Adrenal gland (tissue), 12 donors: ENCODE data around the gene LDHAL6A. TPM values are rescaled to one million over a fixed set of nuclear protein-coding genes. Genes with fewer than 3 reads are reported as not detected.

Experiments
- DNase-seq, 7 donors: peaks; one replicate each; pipeline ENCODE4 v3.0.0-alpha.2; 2019 to 2020
- H3K27ac ChIP-seq, 5 donors: fragments of 200-600 bp; sonication (generic) in 4 of 5; 1 replicate in 3 of 5; 2 replicates in 2 of 5; pipeline versions ENCODE4 v1.5.1 to v1.8.0; 2016 to 2020; ENCODE audit warnings: mild to moderate bottlenecking in 1 of 5
- H3K27me3 ChIP-seq: fragments of 200-600 bp; 2 replicates; pipeline ENCODE4 v1.8.0; 2021
- H3K36me3 ChIP-seq, 2 donors: fragments of 200-600 bp; replicated peaks in 1 of 2; 1 replicate in 1 of 2; 2 replicates in 1 of 2; pipeline versions ENCODE4 v1.5.1 to v1.8.0; 2018 to 2022
- H3K4me1 ChIP-seq, 2 donors: fragments of 200-600 bp; replicated peaks in 1 of 2; 1 replicate in 1 of 2; 2 replicates in 1 of 2; pipeline versions ENCODE4 v1.5.1 to v1.8.0; 2018 to 2021
- H3K4me3 ChIP-seq, 4 donors: fragments of 200-600 bp; sonication (generic) in 3 of 4; one replicate each; pipeline ENCODE4 v1.5.1; 2016 to 2018
- H3K9me3 ChIP-seq, 3 donors: fragments of 200-600 bp; sonication (generic) in 1 of 3; replicated peaks in 1 of 3; 1 replicate in 2 of 3; 2 replicates in 1 of 3; pipeline versions ENCODE4 v1.5.1 to v1.8.0; 2016 to 2021
- CTCF ChIP-seq, 6 experiments: fragments of 450-650 bp in 4 of 6; fragments of 200-600 bp in 2 of 6; sonication (generic) in 1 of 6; IDR thresholded peaks; 1 replicate in 5 of 6; 2 replicates in 1 of 6; pipeline versions ENCODE4 v1.5.1 to v1.8.0; 2016 to 2021; ENCODE audit warnings: antibody characterized with exemption in 6 of 6, mild to moderate bottlenecking in 2 of 6, moderate library complexity in 1 of 6
- POLR2A ChIP-seq, 2 donors: fragments of 450-650 bp; IDR thresholded peaks; one replicate each; pipeline ENCODE4 v1.6.1; 2017; ENCODE audit warnings: antibody characterized with exemption in 2 of 2, mild to moderate bottlenecking in 2 of 2, moderate library complexity in 1 of 2
- WGBS, 4 donors: extraction: QIAGEN DNeasy Blood & Tissue Kit in 2 of 4; methylation state at CpG; one replicate each; pipeline versions ENCODE4 v1.1.5 to v1.1.7; 2013 to 2017; 5-methylcytosine and 5-hydroxymethylcytosine counted together
- intact Hi-C, 2 donors: fragments of 100-400 bp; cut with DNase I; formaldehyde crosslinking; loops; one replicate each; pipeline versions ENCODE4 v1.14.1 to v1.15.0; 2022 to 2023
- polyA plus RNA-seq, 3 donors: library from polyadenylated mRNA; stranded (reverse); fragments of 200-250 nt in 2 of 3; fragments of 350-450 nt in 1 of 3; fragmentation: Illumina TruSeq in 1 of 3; extraction: RNeasy Lipid Tissue Mini Kit (QIAGEN cat#74804) in 1 of 3; gene quantifications; one replicate each; pipeline ENCODE4 v1.2.3, GENCODE V29; 2013 to 2014
- total RNA-seq, 9 donors: library from RNA; depleted of rRNA in 4 of 9; stranded (reverse); fragments of >200 nt in 4 of 9; fragments of 120-200 nt in 1 of 9; fragmentation: NEBNext Ultra II Directional in 1 of 9; extraction: Animal tissue kit (Norgen Biotek cat#: 25700) in 1 of 9; gene quantifications; one replicate each; pipeline versions ENCODE4 v1.1.0 to v1.2.4, GENCODE V29; 2013 to 2023
- donor health status: healthy with polysubstance abuse.
- donor health status: Bipolar disorder and iron deficiency.
- donor health status: DM: yes; HTN: yes; CAD: no.
- donor health status: DM: no; HTN: no; CAD: no.
- donor health status: DM: no; HTN: no; CAD: no.
- donor health status: DM: yes; HTN: yes; CAD: no.

LDHAL6A gene
- total and polyA plus RNA-seq, 12 donors: 0.08 to 1.4 (median 0.13) TPM; not detected in 9

GRCh38 chr11:18498039-18498438 is 42.4 kb downstream of the LDHAL6A start:
- intact Hi-C loops: no loop called here
- H3K4me3 ChIP-seq: no peak overlapping the region
- 88 to 100% (median 92%) methylated on average over 1 of the region's 1 CpG for WGBS, 4 donors
- no peaks in the 10 kb centered on the region for H3K9me3 ChIP-seq
- H3K27ac ChIP-seq: no peak overlapping the region
- no peaks in the 10 kb centered on the region for H3K27me3 ChIP-seq
- TF ChIP-seq POLR2A (IDR thresholded peaks at IDR 0.05) (no peak), CTCF (IDR thresholded peaks at IDR 0.05) (no peak)
- DNase-seq: no peak
- H3K36me3 ChIP-seq: peaks cover 0 to 40% of the 10 kb centered on the region in 2 donors
- no peaks in the 10 kb centered on the region for H3K4me1 ChIP-seq

DNA sequence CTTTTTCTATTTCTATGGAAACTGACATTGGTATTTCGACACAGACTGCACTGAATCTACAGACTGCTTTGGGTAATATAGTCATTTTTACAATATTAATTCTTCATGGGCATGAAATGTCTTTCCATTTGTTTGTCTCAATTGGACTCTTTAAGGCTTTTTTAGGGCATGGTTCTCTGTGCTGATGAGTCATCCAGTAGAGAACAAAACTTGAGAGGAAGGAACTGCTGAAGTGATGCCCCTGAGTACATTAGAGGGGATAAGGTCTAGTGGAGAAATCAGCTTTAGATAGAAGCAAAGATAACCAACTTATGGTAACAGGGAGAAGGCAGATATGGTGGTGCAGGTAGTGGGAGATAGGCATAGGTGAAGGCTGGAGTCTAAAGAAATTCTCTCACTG is 46.0 kb downstream of the LDHAL6A start:
- Histone ChIP-seq H3K27me3 (no peaks in the 10 kb centered on the region), H3K4me3 (no peak overlapping the region), H3K4me1 (no peaks in the 10 kb centered on the region), H3K36me3 (peaks cover 0 to 58% of the 10 kb centered on the region in 2 donors), H3K9me3 (no peaks in the 10 kb centered on the region), H3K27ac (no peak overlapping the region)
- no peak for TF ChIP-seq CTCF (IDR thresholded peaks at IDR 0.05)
- no peak for TF ChIP-seq POLR2A (IDR thresholded peaks at IDR 0.05)
- 95 to 100% (median 98%) methylated on average over 1 of the region's 1 CpG for WGBS, 4 donors
- DNase-seq: no peak
- intact Hi-C loops: no loop called here

DNA sequence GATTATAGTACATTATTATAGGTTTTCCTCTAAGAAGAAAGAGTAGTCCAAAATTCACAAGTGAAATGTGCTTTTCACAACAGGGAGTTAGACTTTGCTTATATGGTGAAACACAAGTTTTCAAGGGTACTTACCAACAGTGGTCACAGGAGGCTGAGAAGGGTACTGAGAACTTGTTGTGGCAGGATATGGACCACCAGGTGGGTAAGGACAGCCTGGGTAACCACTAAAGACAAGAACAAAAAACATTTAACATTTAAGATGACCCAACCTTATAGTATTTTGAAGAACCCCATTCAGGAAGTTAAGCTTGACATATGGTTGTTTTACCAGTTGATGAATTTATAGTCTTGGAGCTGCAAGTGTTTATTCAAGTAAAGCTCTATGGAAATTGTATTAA is 46.7 kb downstream of the LDHAL6A start:
- no peaks in the 10 kb centered on the region for H3K9me3 ChIP-seq
- H3K4me3 ChIP-seq: no peak overlapping the region
- intact Hi-C loops: no loop called here
- H3K36me3 ChIP-seq: peaks cover 0 to 65% of the 10 kb centered on the region in 2 donors
- H3K27me3 ChIP-seq: no peaks in the 10 kb centered on the region
- TF ChIP-seq CTCF (IDR thresholded peaks at IDR 0.05) (no peak), POLR2A (IDR thresholded peaks at IDR 0.05) (no peak)
- no peak overlapping the region for H3K27ac ChIP-seq
- H3K4me1 ChIP-seq: no peaks in the 10 kb centered on the region
- no peak for DNase-seq

GRCh38 chr11:18521122-18521521 is 65.5 kb downstream of the LDHAL6A start:
- Histone ChIP-seq H3K4me3 (no peak overlapping the region), H3K9me3 (no peaks in the 10 kb centered on the region), H3K27ac (no peak overlapping the region), H3K4me1 (peaks cover 10 to 39% of the 10 kb centered on the region in 2 donors), H3K36me3 (no peaks in the 10 kb centered on the region), H3K27me3 (no peaks in the 10 kb centered on the region)
- no peak for DNase-seq
- intact Hi-C loops: loop anchor here in 1 of 2 donors (10.0 kb wide), 1 partner anchor 196 kb away; the partner anchor contains the start of genes GTF2H1 and HPS5
- TF ChIP-seq POLR2A (IDR thresholded peaks at IDR 0.05): no peak
- 60 to 99% (median 88%) methylated on average over 3 of the region's 3 CpGs for WGBS, 4 donors

- intact Hi-C loops: loop anchor here in 1 of 2 donors (10.0 kb wide), 1 partner anchor 198 kb away; the partner anchor contains the start of genes GTF2H1 and HPS5
- Histone ChIP-seq H3K4me1 (peaks cover 12 to 39% of the 10 kb centered on the region in 2 donors), H3K36me3 (no peaks in the 10 kb centered on the region), H3K9me3 (no peaks in the 10 kb centered on the region), H3K27me3 (no peaks in the 10 kb centered on the region), H3K27ac (no peak overlapping the region), H3K4me3 (no peak overlapping the region)
- TF ChIP-seq POLR2A (IDR thresholded peaks at IDR 0.05) (no peak), CTCF (IDR thresholded peaks at IDR 0.05) (no peak)
- WGBS, 4 donors: 51 to 62% (median 54%) methylated on average over 4 of the region's 4 CpGs
- DNase-seq: no peak
These were observed 66.7 kb downstream of the LDHAL6A start for GRCh38 chr11:18522388-18522787.
